COR-L47 (cell line): Measurements from ENCODE around the gene GRIA1.
"Not testable (repeated sequence)": the region's sequence is repeated elsewhere in the genome, so short reads cannot be mapped to it uniquely, and the experiment has no call there.

ENCODE experiments used
- DNase-seq: peaks from one replicate; lab custom pipeline; 2025; lab: John Stamatoyannopoulos, UW

GRIA1 gene

GRCh38 chr5:153719324-153719723, 228.9 kb downstream of the GRIA1 start:
- DNase-seq = no peak

GRCh38 chr5:153723022-153723610, 232.6 kb downstream of the GRIA1 start:
- not testable (repeated sequence) for DNase-seq

GRCh38 chr5:153742060-153742459, 251.6 kb downstream of the GRIA1 start:
- no peak for DNase-seq

GRCh38 chr5:153744751-153745150, 254.3 kb downstream of the GRIA1 start:
- no peak for DNase-seq

- no peak for DNase-seq
Observed at GRCh38 chr5:153745778-153746395, 255.4 kb downstream of the GRIA1 start.

- no peak for DNase-seq
Observed at GRCh38 chr5:153746440-153746839, 256.0 kb downstream of the GRIA1 start.

GRCh38 chr5:153748823-153749222, 258.4 kb downstream of the GRIA1 start:
- no peak for DNase-seq

GRCh38 chr5:153749960-153750359, 259.5 kb downstream of the GRIA1 start:
- DNase-seq = peak; percentile 36

GRCh38 chr5:153751251-153751650, 260.8 kb downstream of the GRIA1 start:
- DNase-seq = no peak

- DNase-seq = no peak
Observed at GRCh38 chr5:153752890-153753289, 262.4 kb downstream of the GRIA1 start.

- DNase-seq = peak; percentile 31
Observed at GRCh38 chr5:153753645-153754432, 263.4 kb downstream of the GRIA1 start.

- DNase-seq = no peak
Observed at GRCh38 chr5:153755913-153756500, 265.5 kb downstream of the GRIA1 start.

- DNase-seq = no peak
Observed at GRCh38 chr5:153756540-153756939, 266.1 kb downstream of the GRIA1 start.

GRCh38 chr5:153765987-153766386, 275.5 kb downstream of the GRIA1 start:
- DNase-seq = no peak

GRCh38 chr5:153767221-153768188, 277.0 kb downstream of the GRIA1 start:
- no peak for DNase-seq

- DNase-seq = no peak
Observed at GRCh38 chr5:153770066-153770465, 279.6 kb downstream of the GRIA1 start.

- DNase-seq = no peak
Observed at GRCh38 chr5:153774686-153775085, 284.2 kb downstream of the GRIA1 start.

GRCh38 chr5:153775923-153776322, 285.5 kb downstream of the GRIA1 start:
- DNase-seq = no peak

GRCh38 chr5:153777681-153778581, 287.5 kb downstream of the GRIA1 start:
- peak; percentile 27 for DNase-seq

- no peak for DNase-seq
Observed at GRCh38 chr5:153779836-153780235, 289.4 kb downstream of the GRIA1 start.
